Astrocyte (in vitro differentiated cells and primary cell): ENCODE results near the gene ARRDC1.

Source experiments
- EZH2 ChIP-seq: IDR thresholded peaks from 2 replicates; pipeline ENCODE4 v1.6.1; 2012; ENCODE audit warnings: mild to moderate bottlenecking, low read length, inconsistent platforms; ENCODE audit not compliant: insufficient read depth
- TF ChIP-seq, protein P1 (sequence below): IDR thresholded peaks from 2 replicates; pipeline ENCODE4 v1.5.1; 2011; ENCODE audit warnings: low read depth, mild to moderate bottlenecking, inconsistent platforms, low read length, moderate library complexity; ENCODE audit not compliant: insufficient read depth

DNA sequence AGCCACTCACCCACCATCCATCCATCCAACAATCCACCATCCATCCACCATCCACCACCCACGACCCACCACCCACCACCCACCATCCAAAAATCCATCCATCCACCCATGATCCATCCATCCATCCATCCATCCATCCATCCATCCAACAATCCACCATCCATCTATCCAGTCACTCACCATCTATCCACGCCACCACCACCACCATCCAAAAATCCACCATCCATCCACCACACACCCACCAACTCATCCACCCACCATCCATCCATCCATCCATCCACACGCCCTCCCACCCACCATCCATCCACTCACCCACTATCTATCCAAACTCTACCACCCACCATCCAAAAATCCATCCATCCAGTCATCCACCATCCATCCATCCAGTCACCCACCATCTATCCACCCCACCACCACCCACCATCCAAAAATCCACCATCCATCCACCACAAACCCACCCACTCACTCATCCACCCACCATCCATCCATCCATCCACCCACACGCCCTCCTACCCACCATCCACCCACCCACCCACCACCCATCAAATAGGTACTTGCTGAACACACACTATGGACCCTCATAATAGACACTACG, 35.8 kb upstream of the ARRDC1 start:
- TF ChIP-seq, protein P1, sequence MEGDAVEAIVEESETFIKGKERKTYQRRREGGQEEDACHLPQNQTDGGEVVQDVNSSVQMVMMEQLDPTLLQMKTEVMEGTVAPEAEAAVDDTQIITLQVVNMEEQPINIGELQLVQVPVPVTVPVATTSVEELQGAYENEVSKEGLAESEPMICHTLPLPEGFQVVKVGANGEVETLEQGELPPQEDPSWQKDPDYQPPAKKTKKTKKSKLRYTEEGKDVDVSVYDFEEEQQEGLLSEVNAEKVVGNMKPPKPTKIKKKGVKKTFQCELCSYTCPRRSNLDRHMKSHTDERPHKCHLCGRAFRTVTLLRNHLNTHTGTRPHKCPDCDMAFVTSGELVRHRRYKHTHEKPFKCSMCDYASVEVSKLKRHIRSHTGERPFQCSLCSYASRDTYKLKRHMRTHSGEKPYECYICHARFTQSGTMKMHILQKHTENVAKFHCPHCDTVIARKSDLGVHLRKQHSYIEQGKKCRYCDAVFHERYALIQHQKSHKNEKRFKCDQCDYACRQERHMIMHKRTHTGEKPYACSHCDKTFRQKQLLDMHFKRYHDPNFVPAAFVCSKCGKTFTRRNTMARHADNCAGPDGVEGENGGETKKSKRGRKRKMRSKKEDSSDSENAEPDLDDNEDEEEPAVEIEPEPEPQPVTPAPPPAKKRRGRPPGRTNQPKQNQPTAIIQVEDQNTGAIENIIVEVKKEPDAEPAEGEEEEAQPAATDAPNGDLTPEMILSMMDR = no peak
- TF ChIP-seq EZH2 = no peak
